Bronchial epithelial cell (primary cell): Measurements from ENCODE around the gene IMMT. TPM values are rescaled to one million over a fixed set of nuclear protein-coding genes. Genes with fewer than 3 reads are reported as not detected.
A peak's percentile ranks its signal among the peaks of the same experiment; 100 is the strongest.

Experiments used
- DNase-seq: peaks from one replicate; pipeline ENCODE4 v3.0.0-alpha.2; 2010; ENCODE audit warnings: low read depth
- FAIRE-seq: peaks from 2 replicates; lab custom pipeline; 2011; peaks lifted over from hg19 to GRCh38; lab: Jason Lieb, UNC
- H3K27me3 ChIP-seq: 2 replicates; pipeline ENCODE4 v1.5.1; 2011; ENCODE audit warnings: low read length; ENCODE audit not compliant: control insufficient read depth, insufficient read depth
- H3K36me3 ChIP-seq: 2 replicates; pipeline ENCODE4 v1.5.1; 2011; ENCODE audit warnings: low read length; ENCODE audit not compliant: control insufficient read depth, insufficient read depth
- H3K4me3 ChIP-seq: 2 replicates; pipeline ENCODE4 v1.5.1; 2011; ENCODE audit warnings: mild to moderate bottlenecking, low read depth, low read length, control low read depth
- CTCF ChIP-seq: IDR thresholded peaks from 2 replicates; pipeline ENCODE4 v1.5.1; 2011; ENCODE audit warnings: mild to moderate bottlenecking, moderate library complexity, low read length, control low read depth, inconsistent platforms; ENCODE audit not compliant: insufficient read depth, severe bottlenecking
- total RNA-seq: library from RNA; depleted of rRNA; stranded (reverse); fragments of >200 nt; gene quantifications from 2 replicates; pipeline ENCODE4 v1.2.1, GENCODE V29; 2014

The IMMT gene
- total RNA-seq, 1 donor from 2014 or later = 32.4 TPM

- Histone ChIP-seq H3K4me3 (no peak overlapping the region), H3K27me3 (no peaks in the 10 kb centered on the region), H3K36me3 (no peaks in the 10 kb centered on the region)
- no peak for TF ChIP-seq CTCF
- no peak for FAIRE-seq
- DNase-seq = no peak
Observed at GRCh38 chr2:86225581-86225980, 30.3 kb upstream of the IMMT start.

DNA sequence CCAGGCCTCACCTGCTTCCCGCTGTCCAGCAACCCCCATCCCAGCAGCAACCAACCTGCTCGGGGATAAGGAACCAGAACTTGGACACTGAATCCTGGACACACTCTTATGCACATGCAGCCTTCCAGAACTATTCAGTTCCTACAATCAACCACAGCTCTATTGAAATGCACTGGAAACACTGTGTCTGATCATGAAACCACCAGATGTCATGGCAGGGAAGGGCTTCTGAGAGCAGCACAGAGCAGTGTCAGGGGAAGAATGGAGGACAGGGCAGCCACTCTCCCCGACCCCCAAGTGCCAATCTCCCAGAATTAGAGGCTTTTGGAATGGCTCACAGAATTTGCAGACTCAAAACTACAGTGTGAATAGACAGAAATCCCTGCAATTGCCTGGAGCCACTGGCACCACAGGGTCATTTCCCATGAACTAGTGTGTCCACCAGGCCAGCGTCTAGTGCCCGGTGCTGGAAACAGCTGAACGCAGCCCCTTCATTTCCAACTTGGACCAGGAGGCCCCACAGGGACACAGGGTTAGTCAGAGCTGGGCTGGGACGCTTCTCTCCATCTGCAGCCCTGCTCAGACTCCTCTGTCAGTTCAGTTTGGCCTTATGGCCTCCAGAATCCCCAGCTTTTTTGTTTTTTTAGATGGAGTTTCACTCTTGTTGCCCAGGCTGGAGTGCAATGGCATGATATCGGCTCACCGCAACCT, 29.5 kb upstream of the IMMT start:
- TF ChIP-seq CTCF = no peak
- FAIRE-seq = no peak
- H3K4me3 ChIP-seq = no peak overlapping the region
- H3K36me3 ChIP-seq = no peaks in the 10 kb centered on the region
- H3K27me3 ChIP-seq = no peaks in the 10 kb centered on the region
- DNase-seq = no peak

GRCh38 chr2:86223927-86224560, 28.8 kb upstream of the IMMT start:
- Histone ChIP-seq H3K4me3 (no peak overlapping the region), H3K36me3 (no peaks in the 10 kb centered on the region), H3K27me3 (no peaks in the 10 kb centered on the region)
- FAIRE-seq (no peak), DNase-seq (no peak)
- no peak for TF ChIP-seq CTCF

DNA sequence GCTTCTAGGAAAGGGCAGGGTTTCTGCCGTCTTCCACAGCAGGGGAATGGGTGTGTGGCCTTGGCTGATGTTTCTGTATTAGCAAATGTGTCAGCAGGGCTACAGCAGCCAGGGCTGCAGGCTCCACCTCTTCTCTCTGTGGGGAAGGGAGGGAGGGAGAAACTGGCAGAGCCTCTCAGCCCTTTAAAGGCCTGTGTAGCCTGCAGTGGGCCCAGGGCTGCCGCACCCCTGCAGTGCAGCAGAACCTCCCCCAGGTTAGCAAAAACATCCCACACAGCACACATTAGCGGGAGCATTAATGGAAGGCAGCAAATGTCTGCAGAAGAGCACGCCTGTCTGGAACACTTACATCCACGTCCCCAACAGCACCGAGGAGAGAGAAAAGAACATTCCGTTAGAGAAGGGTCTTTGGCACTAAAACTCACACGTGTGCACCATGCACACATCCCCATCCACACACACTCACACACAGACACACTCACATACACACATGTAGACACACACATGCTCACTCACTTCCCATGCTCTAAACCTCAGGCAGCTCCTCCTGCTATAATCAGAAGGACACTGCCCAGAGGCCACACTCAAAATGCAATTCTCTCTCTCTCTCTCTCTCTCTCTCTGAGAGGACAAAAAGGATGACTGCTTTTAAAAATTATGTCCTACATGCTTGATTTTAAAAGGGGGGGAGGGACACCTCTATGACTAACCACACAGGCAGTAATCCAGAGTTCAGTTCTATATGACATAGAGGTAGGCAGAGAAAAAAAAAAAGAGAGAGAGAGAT, 28.1 kb upstream of the IMMT start:
- FAIRE-seq (no peak), DNase-seq (peak; percentile 29)
- no peaks in the 10 kb centered on the region for H3K27me3 ChIP-seq

GRCh38 chr2:86221066-86221684, 25.9 kb upstream of the IMMT start:
- DNase-seq (peak; percentile 34), FAIRE-seq (no peak)
- H3K4me3 ChIP-seq = no peak overlapping the region
- TF ChIP-seq CTCF = peak; percentile 74
- no peaks in the 10 kb centered on the region for H3K36me3 ChIP-seq
- no peaks in the 10 kb centered on the region for H3K27me3 ChIP-seq

More for the DNA sequence above, 28.1 kb upstream of the IMMT start:
- H3K36me3 ChIP-seq = no peaks in the 10 kb centered on the region
- no peak for TF ChIP-seq CTCF
- H3K4me3 ChIP-seq = no peak overlapping the region
